Measurements from ENCODE around the gene ADAM11.

DNA sequence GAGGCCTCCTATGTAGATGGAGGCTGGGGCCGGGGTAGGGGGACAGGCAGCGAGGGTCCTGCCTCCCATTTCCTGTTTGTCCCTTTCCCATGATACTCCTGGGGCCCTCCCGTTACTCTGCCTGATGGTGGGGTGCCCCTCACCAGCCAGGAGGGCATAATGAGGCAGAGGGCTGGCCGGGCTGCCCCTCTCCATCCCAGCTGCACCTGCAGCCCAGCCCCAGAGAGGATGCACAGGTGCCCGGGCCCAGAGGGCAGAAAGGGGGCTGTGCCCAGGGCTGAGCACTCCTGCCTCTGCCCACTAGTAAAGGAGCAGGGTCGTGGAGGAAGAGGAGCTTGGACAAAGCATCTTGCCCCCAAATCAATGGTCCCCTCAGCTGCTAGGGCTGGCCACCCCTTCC lies 10.4 kb downstream of the ADAM11 start:
- TF ChIP-seq, protein P1, sequence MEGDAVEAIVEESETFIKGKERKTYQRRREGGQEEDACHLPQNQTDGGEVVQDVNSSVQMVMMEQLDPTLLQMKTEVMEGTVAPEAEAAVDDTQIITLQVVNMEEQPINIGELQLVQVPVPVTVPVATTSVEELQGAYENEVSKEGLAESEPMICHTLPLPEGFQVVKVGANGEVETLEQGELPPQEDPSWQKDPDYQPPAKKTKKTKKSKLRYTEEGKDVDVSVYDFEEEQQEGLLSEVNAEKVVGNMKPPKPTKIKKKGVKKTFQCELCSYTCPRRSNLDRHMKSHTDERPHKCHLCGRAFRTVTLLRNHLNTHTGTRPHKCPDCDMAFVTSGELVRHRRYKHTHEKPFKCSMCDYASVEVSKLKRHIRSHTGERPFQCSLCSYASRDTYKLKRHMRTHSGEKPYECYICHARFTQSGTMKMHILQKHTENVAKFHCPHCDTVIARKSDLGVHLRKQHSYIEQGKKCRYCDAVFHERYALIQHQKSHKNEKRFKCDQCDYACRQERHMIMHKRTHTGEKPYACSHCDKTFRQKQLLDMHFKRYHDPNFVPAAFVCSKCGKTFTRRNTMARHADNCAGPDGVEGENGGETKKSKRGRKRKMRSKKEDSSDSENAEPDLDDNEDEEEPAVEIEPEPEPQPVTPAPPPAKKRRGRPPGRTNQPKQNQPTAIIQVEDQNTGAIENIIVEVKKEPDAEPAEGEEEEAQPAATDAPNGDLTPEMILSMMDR (IDR thresholded peaks at IDR 0.05), result no peak
- TF ChIP-seq POLR2A (IDR thresholded peaks at IDR 0.05) (no peak), POLR2AphosphoS5 (IDR thresholded peaks at IDR 0.05) (no peak)
